Transverse colon (tissue), 4 donors: ENCODE results near the gene HYAL2. TPM values are rescaled to one million over a fixed set of nuclear protein-coding genes. Genes with fewer than 3 reads are reported as not detected.

Experiments
- DNase-seq: peaks from one replicate; pipeline ENCODE4 v3.0.0-alpha.2; 2019
- H3K27ac ChIP-seq, 4 donors: fragments of 200-600 bp; sonication (generic); 2 replicates each; pipeline ENCODE4 v1.5.1; 2016 to 2018; ENCODE audit warnings: inconsistent platforms in 4 of 4
- H3K27me3 ChIP-seq: fragments of 200-600 bp; sonication (generic); 2 replicates; pipeline ENCODE4 v1.5.1; 2017; ENCODE audit warnings: inconsistent platforms
- H3K36me3 ChIP-seq, 4 donors: fragments of 200-600 bp; sonication (generic); 2 replicates each; pipeline ENCODE4 v1.5.1; 2017 to 2019; ENCODE audit warnings: inconsistent platforms in 4 of 4
- H3K4me1 ChIP-seq, 4 donors: fragments of 200-600 bp; sonication (generic); 2 replicates each; pipeline ENCODE4 v1.5.1; 2017 to 2020; ENCODE audit warnings: inconsistent platforms in 4 of 4
- H3K4me3 ChIP-seq, 4 donors: fragments of 200-600 bp; sonication (generic); 1 replicate in 1 of 4; 2 replicates in 3 of 4; pipeline versions ENCODE4 v1.5.1 to v1.6.1; 2017 to 2019; ENCODE audit warnings: inconsistent platforms in 4 of 4
- H3K9me3 ChIP-seq, 2 donors: fragments of 200-600 bp; sonication (generic); 2 replicates each; pipeline ENCODE4 v1.5.1; 2017 to 2019; ENCODE audit warnings: inconsistent platforms in 2 of 2
- EP300 ChIP-seq: sonication (generic); formaldehyde crosslinking; IDR thresholded peaks from one replicate; pipeline ENCODE4 v1.6.1; 2017; ENCODE audit warnings: antibody characterized with exemption, low read depth
- POLR2A ChIP-seq: fragments of 450-650 bp; IDR thresholded peaks from one replicate; pipeline ENCODE4 v1.6.1; 2016; ENCODE audit warnings: antibody characterized with exemption, mild to moderate bottlenecking, moderate library complexity
- POLR2AphosphoS5 ChIP-seq, 3 donors: sonication (generic); formaldehyde crosslinking; IDR thresholded peaks; one replicate each; pipeline ENCODE4 v1.6.1; 2016; ENCODE audit warnings: antibody characterized with exemption in 3 of 3
- WGBS, 2 donors: methylation state at CpG; one replicate each; pipeline ENCODE4 v1.1.5; 2018; ENCODE audit warnings: low coverage in 1 of 2; 5-methylcytosine and 5-hydroxymethylcytosine counted together
- in situ Hi-C, 4 donors: fragments of 200-750 bp; cut with MboI; loops; one replicate each; pipeline versions ENCODE4 v1.15.0 to v1.15.1; 2017; ENCODE audit warnings: low sequenced_read_pairs in 3 of 4, low pct_ligation_motif_present in 1 of 4, low pct_unique_long_range_greater_than_20kb in 1 of 4
- intact Hi-C: fragments of 100-400 bp; cut with DNase I; formaldehyde crosslinking; loops from one replicate; pipeline ENCODE4 v1.15.1; 2023; ENCODE audit warnings: low total_unique reads
- total RNA-seq, 4 donors: library from RNA; depleted of rRNA; stranded (reverse); fragments of >200 nt; gene quantifications; one replicate each; pipeline ENCODE4 v1.1.0, GENCODE V29; 2016
- TF ChIP-seq, protein P1 (sequence below), 5 experiments: fragments of 200-600 bp in 3 of 5; fragments of 450-650 bp in 2 of 5; sonication (generic) in 3 of 5; IDR thresholded peaks; 1 replicate in 2 of 5; 2 replicates in 3 of 5; pipeline ENCODE4 v1.5.1; 2016 to 2017; ENCODE audit warnings: antibody characterized with exemption in 5 of 5, inconsistent platforms in 3 of 5, mild to moderate bottlenecking in 2 of 5, moderate library complexity in 1 of 5

HYAL2 gene
- total RNA-seq, 4 donors from 2014 or later = 18.7 to 51.1 (median 32.0) TPM

GRCh38 chr3:50294492-50295403 lies 27.8 kb downstream of the HYAL2 start:
- no peaks in the 10 kb centered on the region for H3K27me3 ChIP-seq
- no peak for DNase-seq

GRCh38 chr3:50294089-50294488 lies 28.5 kb downstream of the HYAL2 start:
- no peaks in the 10 kb centered on the region for H3K27me3 ChIP-seq
- peaks cover 21 to 36% (median 27%) of the 10 kb centered on the region in 4 donors for H3K4me1 ChIP-seq
- no peaks in the 10 kb centered on the region for H3K9me3 ChIP-seq
- WGBS, 2 donors = 81 to 100% methylated on average over 1 to 4 of the region's 4 CpGs
- in situ Hi-C loops (no loop called here), intact Hi-C loops (no loop called here)
- H3K27ac ChIP-seq = no peak overlapping the region
- H3K36me3 ChIP-seq = peaks cover 0 to 3% (median 0%) of the 10 kb centered on the region in 4 donors
- no peak for DNase-seq
- TF ChIP-seq EP300 (no peak), POLR2AphosphoS5 (IDR thresholded peaks at IDR 0.05) (no peak), POLR2A (no peak)
- TF ChIP-seq, protein P1, sequence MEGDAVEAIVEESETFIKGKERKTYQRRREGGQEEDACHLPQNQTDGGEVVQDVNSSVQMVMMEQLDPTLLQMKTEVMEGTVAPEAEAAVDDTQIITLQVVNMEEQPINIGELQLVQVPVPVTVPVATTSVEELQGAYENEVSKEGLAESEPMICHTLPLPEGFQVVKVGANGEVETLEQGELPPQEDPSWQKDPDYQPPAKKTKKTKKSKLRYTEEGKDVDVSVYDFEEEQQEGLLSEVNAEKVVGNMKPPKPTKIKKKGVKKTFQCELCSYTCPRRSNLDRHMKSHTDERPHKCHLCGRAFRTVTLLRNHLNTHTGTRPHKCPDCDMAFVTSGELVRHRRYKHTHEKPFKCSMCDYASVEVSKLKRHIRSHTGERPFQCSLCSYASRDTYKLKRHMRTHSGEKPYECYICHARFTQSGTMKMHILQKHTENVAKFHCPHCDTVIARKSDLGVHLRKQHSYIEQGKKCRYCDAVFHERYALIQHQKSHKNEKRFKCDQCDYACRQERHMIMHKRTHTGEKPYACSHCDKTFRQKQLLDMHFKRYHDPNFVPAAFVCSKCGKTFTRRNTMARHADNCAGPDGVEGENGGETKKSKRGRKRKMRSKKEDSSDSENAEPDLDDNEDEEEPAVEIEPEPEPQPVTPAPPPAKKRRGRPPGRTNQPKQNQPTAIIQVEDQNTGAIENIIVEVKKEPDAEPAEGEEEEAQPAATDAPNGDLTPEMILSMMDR (IDR thresholded peaks at IDR 0.05) = no peak
- H3K4me3 ChIP-seq = no peak overlapping the region

More at GRCh38 chr3:50294492-50295403, 27.8 kb downstream of the HYAL2 start:
- Histone ChIP-seq H3K4me3 (no peak overlapping the region), H3K4me1 (peaks cover 21 to 36% (median 28%) of the 10 kb centered on the region in 4 donors), H3K36me3 (peaks cover 0 to 3% (median 0%) of the 10 kb centered on the region in 4 donors), H3K27ac (no peak overlapping the region), H3K9me3 (no peaks in the 10 kb centered on the region)
- intact Hi-C loops = no loop called here
- TF ChIP-seq, protein P1 (IDR thresholded peaks at IDR 0.05) = no peak
- TF ChIP-seq EP300 (no peak), POLR2AphosphoS5 (IDR thresholded peaks at IDR 0.05) (no peak), POLR2A (no peak)
- in situ Hi-C loops = no loop called here
- 94% methylated on average over 19 of the region's 22 CpGs; no CpG with 5 or more reads in 1 of the 2 donors for WGBS, 2 donors

DNA sequence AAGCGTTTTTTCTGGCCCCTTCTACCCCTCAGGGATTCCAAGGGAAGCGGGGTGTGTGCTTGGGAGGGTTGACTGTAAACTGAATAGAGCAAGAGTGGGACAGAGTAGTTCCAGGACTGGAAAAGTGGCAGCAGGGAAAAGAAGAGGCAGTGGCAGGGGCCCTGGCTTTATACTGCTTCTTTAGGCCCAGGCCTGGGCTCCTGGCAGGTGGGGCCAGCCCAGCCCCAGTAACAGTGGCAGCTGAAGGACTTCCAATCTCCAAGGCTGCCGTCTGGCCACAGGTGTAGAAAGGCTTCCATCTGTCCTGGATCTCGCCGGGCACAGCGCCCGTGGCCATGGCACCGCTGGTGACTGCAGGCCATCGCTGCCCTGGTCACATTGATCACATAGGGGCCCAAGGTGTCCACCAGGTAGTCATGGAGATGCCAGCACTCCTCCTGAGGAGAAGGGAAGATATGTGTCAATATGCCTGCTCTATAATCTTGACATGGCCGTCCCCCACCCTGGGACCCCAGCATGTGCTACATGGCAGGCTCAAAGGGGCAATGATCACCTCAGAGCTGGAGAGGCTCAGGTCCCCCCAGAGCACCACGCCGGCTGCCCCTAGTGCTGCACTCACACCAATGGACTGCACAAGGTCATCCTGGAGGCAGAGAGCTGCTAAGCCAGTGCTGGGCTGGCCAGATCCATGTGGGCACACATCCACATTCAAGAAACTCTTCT lies 29.3 kb downstream of the HYAL2 start:
- Histone ChIP-seq H3K36me3 (peaks cover 0 to 8% (median under 1%) of the 10 kb centered on the region in 4 donors), H3K4me1 (peaks cover 16 to 28% (median 20%) of the 10 kb centered on the region in 4 donors), H3K4me3 (peak overlapping the region in 1 of 4 donors; percentile 97), H3K9me3 (no peaks in the 10 kb centered on the region), H3K27ac (peak overlapping the region; percentile 83 to 92 (median 88)), H3K27me3 (no peaks in the 10 kb centered on the region)
- intact Hi-C loops = no loop called here
- in situ Hi-C loops = no loop called here
- no peak for DNase-seq
- no peak for TF ChIP-seq POLR2AphosphoS5 (IDR thresholded peaks at IDR 0.05)
- TF ChIP-seq, protein P1 (IDR thresholded peaks at IDR 0.05) = no peak
- TF ChIP-seq POLR2A = no peak
- no peak for TF ChIP-seq EP300
- WGBS, 2 donors = 79% methylated on average over 12 of the region's 12 CpGs; no CpG with 5 or more reads in 1 of the 2 donors
